HEK293T (cell line): ENCODE measurements around the gene CYP46A1.

Experiments used
- BHLHE40 ChIP-seq: fragments of 450-650 bp; IDR thresholded peaks from 2 replicates; pipeline ENCODE4 v1.6.1; 2016; ENCODE audit warnings: mild to moderate bottlenecking, moderate library complexity, borderline replicate concordance
- CTBP1 ChIP-seq: fragments of 450-650 bp; IDR thresholded peaks from 2 replicates; pipeline ENCODE4 v1.6.1; 2016; ENCODE audit warnings: borderline replicate concordance
- ELF4 ChIP-seq: fragments of 450-650 bp; IDR thresholded peaks from 2 replicates; pipeline ENCODE4 v1.6.1; 2017; ENCODE audit warnings: antibody characterized with exemption
- FOXA1 ChIP-seq: fragments of 450-650 bp; IDR thresholded peaks from 2 replicates; pipeline ENCODE4 v1.6.1; 2016; ENCODE audit warnings: mild to moderate bottlenecking
- FOXK2 ChIP-seq: fragments of 450-650 bp; IDR thresholded peaks from 2 replicates; pipeline ENCODE4 v1.6.1; 2016; ENCODE audit warnings: mild to moderate bottlenecking
- FOXM1 ChIP-seq: fragments of 450-650 bp; IDR thresholded peaks from 2 replicates; pipeline ENCODE4 v1.6.1; 2017; ENCODE audit warnings: mild to moderate bottlenecking, borderline replicate concordance
- HDGF ChIP-seq: fragments of 450-650 bp; IDR thresholded peaks from 2 replicates; pipeline ENCODE4 v1.6.1; 2017; ENCODE audit warnings: antibody characterized with exemption, borderline replicate concordance
- L3MBTL2 ChIP-seq: fragments of 450-650 bp; conservative IDR thresholded peaks from 2 replicates; pipeline ENCODE4 v1.6.1; 2016; ENCODE audit warnings: mild to moderate bottlenecking
- LEF1 ChIP-seq: fragments of 450-650 bp; IDR thresholded peaks from 2 replicates; pipeline ENCODE4 v1.6.1; 2017; ENCODE audit warnings: mild to moderate bottlenecking, borderline replicate concordance
- NFRKB ChIP-seq: fragments of 450-650 bp; IDR thresholded peaks from 2 replicates; pipeline ENCODE4 v1.6.1; 2016; ENCODE audit warnings: mild to moderate bottlenecking, moderate library complexity
- SP1 ChIP-seq: fragments of 450-650 bp; IDR thresholded peaks from 2 replicates; pipeline ENCODE4 v1.6.1; 2017
- SUZ12 ChIP-seq: fragments of 450-650 bp; IDR thresholded peaks from 2 replicates; pipeline ENCODE4 v1.6.1; 2016; ENCODE audit warnings: mild to moderate bottlenecking
- TARDBP ChIP-seq: fragments of 450-650 bp; IDR thresholded peaks from 2 replicates; pipeline ENCODE4 v1.6.1; 2016
- TF ChIP-seq, protein P1 (sequence below): fragments of 450-650 bp; IDR thresholded peaks from 2 replicates; pipeline ENCODE4 v1.6.1; 2016

GRCh38 chr14:99672506-99673304 lies 11.4 kb upstream of the CYP46A1 start:
- TF ChIP-seq FOXM1 (no peak), SUZ12 (no peak), ELF4 (no peak), FOXA1 (no peak), BHLHE40 (no peak), SP1 (no peak), CTBP1 (no peak), NFRKB (no peak), L3MBTL2 (no peak), HDGF (no peak), TARDBP (no peak), FOXK2 (no peak), LEF1 (no peak)
- TF ChIP-seq, protein P1, sequence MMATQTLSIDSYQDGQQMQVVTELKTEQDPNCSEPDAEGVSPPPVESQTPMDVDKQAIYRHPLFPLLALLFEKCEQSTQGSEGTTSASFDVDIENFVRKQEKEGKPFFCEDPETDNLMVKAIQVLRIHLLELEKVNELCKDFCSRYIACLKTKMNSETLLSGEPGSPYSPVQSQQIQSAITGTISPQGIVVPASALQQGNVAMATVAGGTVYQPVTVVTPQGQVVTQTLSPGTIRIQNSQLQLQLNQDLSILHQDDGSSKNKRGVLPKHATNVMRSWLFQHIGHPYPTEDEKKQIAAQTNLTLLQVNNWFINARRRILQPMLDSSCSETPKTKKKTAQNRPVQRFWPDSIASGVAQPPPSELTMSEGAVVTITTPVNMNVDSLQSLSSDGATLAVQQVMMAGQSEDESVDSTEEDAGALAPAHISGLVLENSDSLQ: no peak
